GM12878 (cell line): ENCODE data around the gene SNRPD1. TPM values are rescaled to one million over a fixed set of nuclear protein-coding genes. Genes with fewer than 3 reads are reported as not detected.

Experiments used
- BCL11A ChIP-seq: IDR thresholded peaks from 2 replicates; pipeline ENCODE4 v1.6.1; 2011; ENCODE audit warnings: low read depth, low read length
- CHD4 ChIP-seq: fragments of 200-600 bp; sonication (generic); IDR thresholded peaks from 2 replicates; pipeline ENCODE4 v1.6.1; 2016; ENCODE audit warnings: mild to moderate bottlenecking
- EP300 ChIP-seq, 2 experiments: fragments of 150-350 bp in 1 of 2; IDR thresholded peaks; 2 replicates each; pipeline ENCODE4 v1.6.1; 2011 to 2012; ENCODE audit warnings: low read depth in 2 of 2, low read length in 2 of 2, borderline replicate concordance in 1 of 2, improper control_type of control experiment in 1 of 2, inconsistent platforms in 1 of 2; ENCODE audit not compliant: control insufficient read depth in 1 of 2
- KAT2A ChIP-seq: conservative IDR thresholded peaks from 2 replicates; pipeline ENCODE4 v1.6.1; 2011; ENCODE audit warnings: low read depth, low read length; ENCODE audit not compliant: control insufficient read depth
- POU2F2 ChIP-seq: IDR thresholded peaks from 3 replicates; pipeline ENCODE4 v1.6.1; 2011; ENCODE audit warnings: low read depth, mild to moderate bottlenecking, low read length, borderline replicate concordance
- TBL1XR1 ChIP-seq: IDR thresholded peaks from 2 replicates; pipeline ENCODE4 v1.6.1; 2012; ENCODE audit warnings: low read depth, low read length, improper control_type of control experiment
- YY1 ChIP-seq: IDR thresholded peaks from 2 replicates; pipeline ENCODE4 v1.6.1; 2011; ENCODE audit warnings: low read depth, mild to moderate bottlenecking, low read length
- polyA plus RNA-seq, 11 experiments: library from polyadenylated mRNA; depleted of rRNA in 4 of 11; unstranded in 6 of 11; stranded (reverse) in 5 of 11; fragments of >200 nt; fragmentation: Nextera tagmentation in 4 of 11; fragmentation: Illumina TruSeq in 1 of 11; extraction: Ambion mirVana in 4 of 11; extraction: Trizol in 1 of 11; gene quantifications; 1 replicate in 1 of 11; 2 replicates in 10 of 11; pipeline versions ENCODE4 v1.2.1 to v1.2.3, GENCODE V29; 2011 to 2016; ENCODE audit warnings: inconsistent platforms in 2 of 11, missing spikeins in 2 of 11, low read depth in 1 of 11
- total RNA-seq, 4 experiments: library from RNA; depleted of rRNA in 3 of 4; stranded (reverse); fragments of >200 nt in 3 of 4; fragmentation: Illumina TruSeq in 1 of 4; extraction: Trizol in 1 of 4; gene quantifications; 2 replicates each; pipeline versions ENCODE4 v1.2.1 to v1.2.3, GENCODE V29; 2013 to 2021
- TF ChIP-seq, protein P1 (sequence below): fragments of 450-650 bp; IDR thresholded peaks from 2 replicates; pipeline ENCODE4 v1.6.1; 2018; ENCODE audit warnings: mild to moderate bottlenecking, low read depth, moderate library complexity; ENCODE audit not compliant: partially characterized antibody
- TF ChIP-seq, protein P2 (sequence below): fragments of 450-650 bp; IDR thresholded peaks from 2 replicates; pipeline ENCODE4 v1.6.1; 2017; ENCODE audit warnings: mild to moderate bottlenecking, moderate library complexity
- TF ChIP-seq, protein P3 (sequence below): IDR thresholded peaks from 2 replicates; pipeline ENCODE4 v1.6.1; 2012; ENCODE audit warnings: low read length, inconsistent platforms

Gene SNRPD1
- total and polyA plus RNA-seq, 10 of the 15 experiments (the other 5 are each of a cell fraction or from before 2014, with no cell fraction given): 52.6 to 866 (median 227) TPM

DNA sequence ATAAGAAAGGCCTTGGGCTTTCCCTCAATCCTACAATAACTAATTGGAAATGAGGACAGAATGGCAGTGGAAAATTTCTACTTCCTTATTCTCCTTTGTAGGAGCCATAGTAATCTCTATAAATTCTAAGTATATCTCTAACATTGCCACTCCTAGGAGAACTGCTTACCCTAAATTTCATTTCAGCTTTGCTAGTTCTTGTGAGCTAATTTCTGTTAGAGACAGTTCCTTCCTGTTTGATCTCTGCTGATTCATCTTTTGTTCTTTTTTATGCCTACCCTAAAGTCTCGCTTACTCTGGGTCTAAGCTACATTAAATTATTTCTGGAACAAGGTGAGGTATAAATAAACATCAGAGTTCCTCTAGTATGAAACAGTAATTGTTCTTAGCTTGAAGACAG is 66.7 kb downstream of the SNRPD1 start (continued):
- TF ChIP-seq, protein P1, sequence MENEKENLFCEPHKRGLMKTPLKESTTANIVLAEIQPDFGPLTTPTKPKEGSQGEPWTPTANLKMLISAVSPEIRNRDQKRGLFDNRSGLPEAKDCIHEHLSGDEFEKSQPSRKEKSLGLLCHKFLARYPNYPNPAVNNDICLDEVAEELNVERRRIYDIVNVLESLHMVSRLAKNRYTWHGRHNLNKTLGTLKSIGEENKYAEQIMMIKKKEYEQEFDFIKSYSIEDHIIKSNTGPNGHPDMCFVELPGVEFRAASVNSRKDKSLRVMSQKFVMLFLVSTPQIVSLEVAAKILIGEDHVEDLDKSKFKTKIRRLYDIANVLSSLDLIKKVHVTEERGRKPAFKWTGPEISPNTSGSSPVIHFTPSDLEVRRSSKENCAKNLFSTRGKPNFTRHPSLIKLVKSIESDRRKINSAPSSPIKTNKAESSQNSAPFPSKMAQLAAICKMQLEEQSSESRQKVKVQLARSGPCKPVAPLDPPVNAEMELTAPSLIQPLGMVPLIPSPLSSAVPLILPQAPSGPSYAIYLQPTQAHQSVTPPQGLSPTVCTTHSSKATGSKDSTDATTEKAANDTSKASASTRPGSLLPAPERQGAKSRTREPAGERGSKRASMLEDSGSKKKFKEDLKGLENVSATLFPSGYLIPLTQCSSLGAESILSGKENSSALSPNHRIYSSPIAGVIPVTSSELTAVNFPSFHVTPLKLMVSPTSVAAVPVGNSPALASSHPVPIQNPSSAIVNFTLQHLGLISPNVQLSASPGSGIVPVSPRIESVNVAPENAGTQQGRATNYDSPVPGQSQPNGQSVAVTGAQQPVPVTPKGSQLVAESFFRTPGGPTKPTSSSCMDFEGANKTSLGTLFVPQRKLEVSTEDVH: no peak
- TF ChIP-seq TBL1XR1 (no peak), YY1 (no peak), EP300 (IDR thresholded peaks at IDR 0.05; ENCODE audit: borderline replicate concordance in 1 of 2, control insufficient read depth in 1 of 2, low read depth in 2 of 2, low read length in 2 of 2) (no peak), BCL11A (no peak), POU2F2 (no peak), KAT2A (no peak), CHD4 (no peak)
- TF ChIP-seq, protein P2, sequence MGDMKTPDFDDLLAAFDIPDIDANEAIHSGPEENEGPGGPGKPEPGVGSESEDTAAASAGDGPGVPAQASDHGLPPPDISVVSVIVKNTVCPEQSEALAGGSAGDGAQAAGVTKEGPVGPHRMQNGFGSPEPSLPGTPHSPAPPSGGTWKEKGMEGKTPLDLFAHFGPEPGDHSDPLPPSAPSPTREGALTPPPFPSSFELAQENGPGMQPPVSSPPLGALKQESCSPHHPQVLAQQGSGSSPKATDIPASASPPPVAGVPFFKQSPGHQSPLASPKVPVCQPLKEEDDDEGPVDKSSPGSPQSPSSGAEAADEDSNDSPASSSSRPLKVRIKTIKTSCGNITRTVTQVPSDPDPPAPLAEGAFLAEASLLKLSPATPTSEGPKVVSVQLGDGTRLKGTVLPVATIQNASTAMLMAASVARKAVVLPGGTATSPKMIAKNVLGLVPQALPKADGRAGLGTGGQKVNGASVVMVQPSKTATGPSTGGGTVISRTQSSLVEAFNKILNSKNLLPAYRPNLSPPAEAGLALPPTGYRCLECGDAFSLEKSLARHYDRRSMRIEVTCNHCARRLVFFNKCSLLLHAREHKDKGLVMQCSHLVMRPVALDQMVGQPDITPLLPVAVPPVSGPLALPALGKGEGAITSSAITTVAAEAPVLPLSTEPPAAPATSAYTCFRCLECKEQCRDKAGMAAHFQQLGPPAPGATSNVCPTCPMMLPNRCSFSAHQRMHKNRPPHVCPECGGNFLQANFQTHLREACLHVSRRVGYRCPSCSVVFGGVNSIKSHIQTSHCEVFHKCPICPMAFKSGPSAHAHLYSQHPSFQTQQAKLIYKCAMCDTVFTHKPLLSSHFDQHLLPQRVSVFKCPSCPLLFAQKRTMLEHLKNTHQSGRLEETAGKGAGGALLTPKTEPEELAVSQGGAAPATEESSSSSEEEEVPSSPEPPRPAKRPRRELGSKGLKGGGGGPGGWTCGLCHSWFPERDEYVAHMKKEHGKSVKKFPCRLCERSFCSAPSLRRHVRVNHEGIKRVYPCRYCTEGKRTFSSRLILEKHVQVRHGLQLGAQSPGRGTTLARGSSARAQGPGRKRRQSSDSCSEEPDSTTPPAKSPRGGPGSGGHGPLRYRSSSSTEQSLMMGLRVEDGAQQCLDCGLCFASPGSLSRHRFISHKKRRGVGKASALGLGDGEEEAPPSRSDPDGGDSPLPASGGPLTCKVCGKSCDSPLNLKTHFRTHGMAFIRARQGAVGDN: no peak
- TF ChIP-seq, protein P3, sequence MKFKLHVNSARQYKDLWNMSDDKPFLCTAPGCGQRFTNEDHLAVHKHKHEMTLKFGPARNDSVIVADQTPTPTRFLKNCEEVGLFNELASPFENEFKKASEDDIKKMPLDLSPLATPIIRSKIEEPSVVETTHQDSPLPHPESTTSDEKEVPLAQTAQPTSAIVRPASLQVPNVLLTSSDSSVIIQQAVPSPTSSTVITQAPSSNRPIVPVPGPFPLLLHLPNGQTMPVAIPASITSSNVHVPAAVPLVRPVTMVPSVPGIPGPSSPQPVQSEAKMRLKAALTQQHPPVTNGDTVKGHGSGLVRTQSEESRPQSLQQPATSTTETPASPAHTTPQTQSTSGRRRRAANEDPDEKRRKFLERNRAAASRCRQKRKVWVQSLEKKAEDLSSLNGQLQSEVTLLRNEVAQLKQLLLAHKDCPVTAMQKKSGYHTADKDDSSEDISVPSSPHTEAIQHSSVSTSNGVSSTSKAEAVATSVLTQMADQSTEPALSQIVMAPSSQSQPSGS: no peak
- TF ChIP-seq, all 136 proteins: peak for 0
